ENCODE measurements around the gene STAC2. TPM values are rescaled to one million over a fixed set of nuclear protein-coding genes. Genes with fewer than 3 reads are reported as not detected.
A peak's percentile ranks its signal among the peaks of the same experiment; 100 is the strongest.

The STAC2 gene
- total RNA-seq, 2 donors from 2014 or later, result not detected

DNA sequence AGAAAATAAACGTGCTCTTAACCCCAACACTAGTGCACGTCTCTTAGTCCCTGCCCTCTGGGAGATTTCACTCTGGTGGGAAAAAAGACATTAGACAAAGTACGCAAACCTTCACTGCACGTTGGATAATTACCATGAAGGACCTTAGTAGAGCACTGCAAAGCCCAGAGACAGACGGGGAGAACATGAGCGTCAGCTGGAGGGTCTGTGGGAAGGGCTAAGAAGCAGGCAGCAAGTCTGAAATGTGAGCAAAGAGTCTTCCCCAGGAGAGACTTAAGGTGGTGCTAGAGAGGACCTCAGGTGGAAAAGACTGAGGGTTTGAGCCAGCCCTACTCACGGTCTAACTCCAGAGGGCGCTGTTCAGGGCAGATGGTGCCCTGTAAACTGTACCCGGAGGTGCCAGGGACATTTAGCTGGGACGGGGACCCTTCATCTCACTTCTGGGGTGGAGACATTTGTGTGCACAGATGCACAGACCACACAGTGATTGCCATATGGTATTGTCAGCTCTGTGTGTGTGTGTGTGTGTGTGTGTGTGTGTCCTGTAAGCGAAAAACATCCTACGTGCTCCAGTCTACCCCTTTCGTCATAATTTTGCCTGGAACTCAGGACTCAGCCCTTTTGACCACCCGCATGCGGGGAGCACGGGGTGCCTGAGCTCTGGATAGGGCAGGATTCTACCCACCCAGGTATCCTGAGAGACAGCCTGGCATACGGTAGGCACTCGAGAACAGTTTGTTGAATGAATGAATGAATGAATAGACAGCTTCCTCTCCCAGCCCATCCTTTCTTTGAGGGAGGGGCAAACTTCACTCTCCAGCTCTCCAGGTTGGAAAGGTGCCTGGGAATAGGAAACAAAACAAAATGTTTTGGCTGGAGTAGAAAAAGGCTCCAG lies 10.1 kb upstream of the STAC2 start:
- no peaks in the 10 kb centered on the region for H3K9me3 ChIP-seq
- ATAC-seq (peak; percentile 59), DNase-seq (peak in 2 of 4 donors; percentile 18 to 22)
- H3K4me1 ChIP-seq, result peaks cover 9% of the 10 kb centered on the region
- no peaks in the 10 kb centered on the region for H3K36me3 ChIP-seq (replicated peaks in 1 of 2; ENCODE audit: insufficient read depth in 1 of 2, low read depth in 2 of 2)
- peaks cover 0 to 12% of the 10 kb centered on the region in 2 donors for H3K27me3 ChIP-seq
- no peak overlapping the region for H3K4me3 ChIP-seq
- intact Hi-C loops (cut with DNase I), result loop anchor here (10.0 kb wide), 3 partner anchors 71 to 251 kb away; partner anchors contain the start of gene ARL5C
- no peak overlapping the region for H3K27ac ChIP-seq
- TF ChIP-seq, protein P1, sequence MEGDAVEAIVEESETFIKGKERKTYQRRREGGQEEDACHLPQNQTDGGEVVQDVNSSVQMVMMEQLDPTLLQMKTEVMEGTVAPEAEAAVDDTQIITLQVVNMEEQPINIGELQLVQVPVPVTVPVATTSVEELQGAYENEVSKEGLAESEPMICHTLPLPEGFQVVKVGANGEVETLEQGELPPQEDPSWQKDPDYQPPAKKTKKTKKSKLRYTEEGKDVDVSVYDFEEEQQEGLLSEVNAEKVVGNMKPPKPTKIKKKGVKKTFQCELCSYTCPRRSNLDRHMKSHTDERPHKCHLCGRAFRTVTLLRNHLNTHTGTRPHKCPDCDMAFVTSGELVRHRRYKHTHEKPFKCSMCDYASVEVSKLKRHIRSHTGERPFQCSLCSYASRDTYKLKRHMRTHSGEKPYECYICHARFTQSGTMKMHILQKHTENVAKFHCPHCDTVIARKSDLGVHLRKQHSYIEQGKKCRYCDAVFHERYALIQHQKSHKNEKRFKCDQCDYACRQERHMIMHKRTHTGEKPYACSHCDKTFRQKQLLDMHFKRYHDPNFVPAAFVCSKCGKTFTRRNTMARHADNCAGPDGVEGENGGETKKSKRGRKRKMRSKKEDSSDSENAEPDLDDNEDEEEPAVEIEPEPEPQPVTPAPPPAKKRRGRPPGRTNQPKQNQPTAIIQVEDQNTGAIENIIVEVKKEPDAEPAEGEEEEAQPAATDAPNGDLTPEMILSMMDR (IDR thresholded peaks at IDR 0.05), result peak in 6 of 7 experiments; percentile 22 to 58 (median 32)
- no peak for TF ChIP-seq POLR2A (IDR thresholded peaks at IDR 0.05)
- 27 to 33% methylated on average over 15 to 18 of the region's 18 CpGs for WGBS, 2 donors

DNA sequence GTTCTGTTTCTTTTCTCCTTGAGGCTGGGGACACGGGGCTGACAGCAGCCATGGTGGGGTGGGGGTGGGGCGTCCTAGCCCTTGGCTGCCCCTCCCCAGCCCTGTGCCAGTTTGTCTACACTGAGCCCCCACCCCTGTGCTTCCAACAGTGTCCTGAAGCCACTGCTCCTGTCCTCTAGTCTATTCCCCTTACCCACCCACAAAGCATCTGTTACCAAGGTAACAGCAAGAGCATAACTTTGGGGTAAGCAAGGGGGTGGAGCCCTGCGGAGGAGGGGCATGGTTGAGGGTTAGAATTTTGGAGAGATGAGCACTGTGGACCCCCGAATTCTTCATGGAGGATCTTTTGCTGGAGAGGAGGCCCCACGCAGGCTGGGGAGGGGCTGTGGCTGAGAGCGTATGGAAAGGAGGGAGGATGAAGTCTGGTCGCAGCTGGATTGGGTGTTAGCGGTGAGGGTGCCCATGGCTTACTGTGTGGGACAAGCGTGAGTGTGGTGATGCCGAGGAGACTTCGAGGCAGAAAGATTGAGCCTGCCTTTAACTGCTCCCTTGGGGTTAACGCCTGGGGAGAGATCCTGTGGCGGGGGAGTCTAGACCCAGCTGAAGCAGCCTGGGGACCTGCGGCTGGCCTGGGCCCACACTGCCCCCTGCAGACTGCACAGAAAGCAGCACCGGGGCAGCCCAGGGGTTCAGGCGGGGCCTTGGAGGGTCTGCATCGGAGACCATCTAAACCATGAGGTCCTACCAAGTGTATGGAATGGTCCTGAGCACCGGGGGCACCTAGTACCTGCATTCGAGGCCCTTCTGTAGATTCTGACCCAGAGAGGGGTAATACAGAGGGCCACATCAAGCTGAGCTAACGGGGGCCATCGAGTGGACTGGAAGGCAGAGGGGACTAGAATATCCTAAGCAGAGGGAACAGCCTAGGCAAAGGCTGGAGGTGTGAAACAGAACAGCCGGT lies 6.1 kb upstream of the STAC2 start:
- H3K4me3 ChIP-seq, result no peak overlapping the region
- no peak overlapping the region for H3K27ac ChIP-seq
- ATAC-seq, result peak; percentile 59
- no peaks in the 10 kb centered on the region for H3K9me3 ChIP-seq
- WGBS, 2 donors, result 11 to 13% methylated on average over 16 to 22 of the region's 22 CpGs
- H3K4me1 ChIP-seq, result peaks cover 9% of the 10 kb centered on the region
- TF ChIP-seq, protein P1 (IDR thresholded peaks at IDR 0.05), result peak; percentile 43 to 57 (median 54)
- no peak for TF ChIP-seq POLR2A (IDR thresholded peaks at IDR 0.05)
- no peaks in the 10 kb centered on the region for H3K36me3 ChIP-seq (replicated peaks in 1 of 2; ENCODE audit: insufficient read depth in 1 of 2, low read depth in 2 of 2)
- peaks cover 0 to 12% of the 10 kb centered on the region in 2 donors for H3K27me3 ChIP-seq
- intact Hi-C loops (cut with DNase I), result loop anchor here (10.0 kb wide), 3 partner anchors 67 to 247 kb away; partner anchors contain the start of gene ARL5C
- peak; percentile 37 to 56 (median 40) for DNase-seq

DNA sequence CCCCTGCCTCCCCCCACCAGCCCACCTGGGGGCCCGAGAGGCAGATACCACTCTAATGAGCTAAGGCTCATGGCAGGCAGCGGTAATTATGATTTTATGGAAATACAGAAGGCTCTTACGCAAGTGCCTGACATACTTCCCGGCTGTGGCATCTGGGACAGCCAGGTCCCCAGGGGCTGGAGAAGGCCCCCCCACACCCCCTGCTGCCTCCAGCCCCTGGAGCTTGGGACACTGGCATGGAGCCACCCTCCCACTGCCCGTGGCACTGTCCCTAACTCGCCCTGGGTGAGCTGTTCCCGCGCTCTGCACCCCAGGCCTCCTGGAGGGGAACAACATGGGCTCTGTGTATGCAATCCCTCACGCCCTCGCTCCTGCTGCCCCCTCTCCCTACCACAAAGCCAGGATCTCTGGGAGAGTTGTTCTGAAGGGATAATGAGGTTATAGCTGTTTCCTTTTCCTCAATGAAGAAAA lies 5.4 kb upstream of the STAC2 start:
- Histone ChIP-seq H3K4me1 (peaks cover 9% of the 10 kb centered on the region), H3K9me3 (no peaks in the 10 kb centered on the region), H3K27ac (no peak overlapping the region), H3K4me3 (no peak overlapping the region), H3K36me3 (replicated peaks in 1 of 2; ENCODE audit: insufficient read depth in 1 of 2, low read depth in 2 of 2) (no peaks in the 10 kb centered on the region), H3K27me3 (peaks cover 0 to 12% of the 10 kb centered on the region in 2 donors)
- WGBS, 2 donors, result 19 to 27% methylated on average over 8 to 10 of the region's 10 CpGs
- TF ChIP-seq POLR2A (IDR thresholded peaks at IDR 0.05), result no peak
- TF ChIP-seq, protein P1 (IDR thresholded peaks at IDR 0.05), result no peak
- DNase-seq, result no peak
- ATAC-seq, result no peak
- intact Hi-C loops (cut with DNase I), result loop anchor here (10.0 kb wide), 3 partner anchors 66 to 246 kb away; partner anchors contain the start of gene ARL5C

DNA sequence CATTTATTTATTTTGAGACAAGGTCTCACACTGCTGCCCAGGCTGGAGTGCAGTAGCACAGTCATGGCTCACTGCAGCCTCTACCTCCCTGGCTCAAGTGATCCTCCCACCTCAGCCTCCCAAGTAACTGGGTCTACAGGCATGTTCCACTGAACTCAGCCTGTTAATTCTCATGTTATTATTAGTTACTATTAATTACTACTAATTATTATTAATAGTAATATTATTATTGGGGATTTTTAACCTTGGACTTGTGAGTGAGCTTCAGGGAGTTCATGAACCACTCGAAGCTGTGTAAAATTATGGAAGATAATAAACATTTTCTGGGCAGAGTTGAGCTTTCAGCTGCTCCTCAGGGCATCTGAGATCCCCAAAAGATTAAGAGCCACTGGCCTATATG lies 4.6 kb upstream of the STAC2 start:
- DNase-seq (no peak), ATAC-seq (no peak)
- TF ChIP-seq, protein P1 (IDR thresholded peaks at IDR 0.05), result no peak
- no peak for TF ChIP-seq POLR2A (IDR thresholded peaks at IDR 0.05)
- no peaks in the 10 kb centered on the region for H3K9me3 ChIP-seq
- H3K4me1 ChIP-seq, result peaks cover 15% of the 10 kb centered on the region
- H3K27me3 ChIP-seq, result peaks cover 0 to 13% of the 10 kb centered on the region in 2 donors
- no peak overlapping the region for H3K4me3 ChIP-seq
- no peak overlapping the region for H3K27ac ChIP-seq
- intact Hi-C loops (cut with DNase I), result loop anchor here (10.0 kb wide), 3 partner anchors 66 to 246 kb away; partner anchors contain the start of gene ARL5C
- H3K36me3 ChIP-seq (replicated peaks in 1 of 2; ENCODE audit: insufficient read depth in 1 of 2, low read depth in 2 of 2), result no peaks in the 10 kb centered on the region
- WGBS, 2 donors, result 38 to 80% methylated on average over 1 of the region's 1 CpG

Data from body of pancreas (tissue), 4 donors.